ENCODE data around the gene HIF1A. TPM values are rescaled to one million over a fixed set of nuclear protein-coding genes. Genes with fewer than 3 reads are reported as not detected.

Gene HIF1A
- total and polyA plus RNA-seq, 2 of the 13 experiments (the other 11 are each of a cell fraction or from before 2014, with no cell fraction given): 41.0 to 126 TPM

- TF ChIP-seq ZBTB34 (CRISPR knock-in tag; IDR thresholded peaks at IDR 0.05) (0 out of 2 replicates have a peak, but pooled peaks have one; percentile 4), BRF2 (CRISPR knock-in tag; IDR thresholded peaks at IDR 0.05) (no peak), ZNF720 (CRISPR knock-in tag; IDR thresholded peaks at IDR 0.05) (no peak), TSC22D2 (CRISPR knock-in tag; IDR thresholded peaks at IDR 0.05; ENCODE audit: borderline replicate concordance) (no peak), IKZF1 (IDR thresholded peaks at IDR 0.05) (no peak), MAFK (conservative IDR thresholded peaks at IDR 0.05 in 1 of 2, IDR thresholded peaks at IDR 0.05 in 1 of 2; ENCODE audit: low read length in 2 of 2) (no peak), SMC3 (IDR thresholded peaks at IDR 0.05; ENCODE audit: low read length) (no peak), ZMAT5 (CRISPR knock-in tag; IDR thresholded peaks at IDR 0.05; ENCODE audit: borderline replicate concordance, low read depth) (no peak), AGO1 (IDR thresholded peaks at IDR 0.05; ENCODE audit: low read depth, low read length, poor library complexity, severe bottlenecking) (no peak), ZBTB43 (CRISPR knock-in tag; conservative IDR thresholded peaks at IDR 0.05) (no peak; the same call in 1 of the 2 replicates), HDAC6 (IDR thresholded peaks at IDR 0.05; ENCODE audit: low read depth, low read length) (no peak), ATF6 (CRISPR knock-in tag; conservative IDR thresholded peaks at IDR 0.05) (no peak), ZNF430 (CRISPR knock-in tag; IDR thresholded peaks at IDR 0.05) (peak; percentile 71; the same call in 1 of the 2 replicates), SETDB1 (CRISPR knock-in tag; IDR thresholded peaks at IDR 0.05; ENCODE audit: borderline replicate concordance) (no peak), TFDP1 (CRISPR knock-in tag; IDR thresholded peaks at IDR 0.05; ENCODE audit: borderline replicate concordance) (peak; percentile 88; the same call in 1 of the 2 replicates), ZNF558 (CRISPR knock-in tag; IDR thresholded peaks at IDR 0.05; ENCODE audit: borderline replicate concordance) (no peak; the same call in 1 of the 2 replicates), ZNF577 (CRISPR knock-in tag; IDR thresholded peaks at IDR 0.05; ENCODE audit: borderline replicate concordance, low read depth) (no peak), SRSF9 (IDR thresholded peaks at IDR 0.05; ENCODE audit: borderline replicate concordance, insufficient read depth, low read depth, low read length, poor library complexity, severe bottlenecking) (no peak), ZNF263 (CRISPR knock-in tag; IDR thresholded peaks at IDR 0.05) (no peak), TOPORS (CRISPR knock-in tag; IDR thresholded peaks at IDR 0.05) (peak; percentile 49; the same call in 1 of the 2 replicates)
Measured at GRCh38 chr14:61694830-61695694, at the start of gene HIF1A (continued).

Data from HepG2 (cell line).